Cardiac muscle cell (in vitro differentiated cells and primary cell): ENCODE data around the gene MPP3. TPM values are rescaled to one million over a fixed set of nuclear protein-coding genes. Genes with fewer than 3 reads are reported as not detected.

ENCODE experiments used
- DNase-seq, 2 donors: peaks; one replicate each; pipeline versions ENCODE4 v3.0.0 to v3.0.0-alpha.2; 2010 to 2017; ENCODE audit warnings: low read depth in 1 of 2, low spot score in 1 of 2
- H3K27ac ChIP-seq: fragments of 200-600 bp; sonication (generic); 2 replicates; pipeline ENCODE4 v1.5.1; 2016
- H3K27me3 ChIP-seq: fragments of 200-600 bp; sonication (generic); 2 replicates; pipeline ENCODE4 v1.6.0; 2016; ENCODE audit warnings: control low read depth
- H3K36me3 ChIP-seq: fragments of 200-600 bp; sonication (generic); 2 replicates; pipeline ENCODE4 v1.5.1; 2016; ENCODE audit warnings: control low read depth
- H3K4me1 ChIP-seq: fragments of 200-600 bp; sonication (generic); 2 replicates; pipeline ENCODE4 v1.8.1; 2017; ENCODE audit warnings: low read depth, mild to moderate bottlenecking, mixed run types
- H3K4me3 ChIP-seq: fragments of 200-600 bp; sonication (generic); 2 replicates; pipeline ENCODE4 v1.5.1; 2016; ENCODE audit warnings: mild to moderate bottlenecking
- H3K9me3 ChIP-seq: fragments of 200-600 bp; sonication (generic); 2 replicates; pipeline ENCODE4 v1.5.1; 2017; ENCODE audit warnings: low read depth, mild to moderate bottlenecking, control low read depth
- CTCF ChIP-seq: IDR thresholded peaks from 2 replicates; pipeline ENCODE4 v1.5.1; 2012; ENCODE audit warnings: low read depth, mild to moderate bottlenecking, low read length
- polyA plus RNA-seq: library from polyadenylated mRNA; unstranded; fragments of >200 nt; fragmentation: Nextera tagmentation; extraction: Ambion mirVana; gene quantifications from 2 replicates; pipeline ENCODE4 v1.2.1, GENCODE V29; 2016
- total RNA-seq: library from RNA; depleted of rRNA; stranded (reverse); fragments of >200 nt; gene quantifications from 2 replicates; pipeline ENCODE4 v1.2.3, GENCODE V29; 2016

The MPP3 gene
- total and polyA plus RNA-seq, 2 experiments from 2014 or later: 5.3 to 7.6 TPM

GRCh38 chr17:43826206-43826605 lies 6.7 kb downstream of the MPP3 start:
- no peak for TF ChIP-seq CTCF
- no peaks in the 10 kb centered on the region for H3K27me3 ChIP-seq
- H3K9me3 ChIP-seq: no peaks in the 10 kb centered on the region
- peaks cover under 1% of the 10 kb centered on the region for H3K4me1 ChIP-seq
- no peak overlapping the region for H3K27ac ChIP-seq
- no peak overlapping the region for H3K4me3 ChIP-seq
- DNase-seq: no peak
- H3K36me3 ChIP-seq: no peaks in the 10 kb centered on the region

GRCh38 chr17:43825567-43825966 lies 7.4 kb downstream of the MPP3 start:
- H3K27me3 ChIP-seq: no peaks in the 10 kb centered on the region
- no peak for TF ChIP-seq CTCF
- H3K4me3 ChIP-seq: no peak overlapping the region
- H3K27ac ChIP-seq: no peak overlapping the region
- no peak for DNase-seq
- no peaks in the 10 kb centered on the region for H3K4me1 ChIP-seq
- no peaks in the 10 kb centered on the region for H3K36me3 ChIP-seq
- H3K9me3 ChIP-seq: no peaks in the 10 kb centered on the region

- Histone ChIP-seq H3K27me3 (no peaks in the 10 kb centered on the region), H3K27ac (no peak overlapping the region), H3K9me3 (no peaks in the 10 kb centered on the region), H3K36me3 (no peaks in the 10 kb centered on the region), H3K4me1 (no peaks in the 10 kb centered on the region), H3K4me3 (no peak overlapping the region)
- TF ChIP-seq CTCF: no peak
- no peak for DNase-seq
Observed at GRCh38 chr17:43823350-43824084, 9.4 kb downstream of the MPP3 start.

GRCh38 chr17:43822570-43823190 lies 10.3 kb downstream of the MPP3 start:
- peaks cover 3% of the 10 kb centered on the region for H3K4me1 ChIP-seq
- H3K36me3 ChIP-seq: no peaks in the 10 kb centered on the region
- H3K9me3 ChIP-seq: no peaks in the 10 kb centered on the region
- no peak overlapping the region for H3K27ac ChIP-seq
- no peak overlapping the region for H3K4me3 ChIP-seq
- TF ChIP-seq CTCF: no peak
- peak in 1 of 2 donors; percentile 61 for DNase-seq
- H3K27me3 ChIP-seq: no peaks in the 10 kb centered on the region

GRCh38 chr17:43820759-43821158 lies 12.2 kb downstream of the MPP3 start:
- H3K4me1 ChIP-seq: peaks cover 16% of the 10 kb centered on the region
- no peak for DNase-seq
- no peak overlapping the region for H3K4me3 ChIP-seq
- H3K36me3 ChIP-seq: no peaks in the 10 kb centered on the region
- TF ChIP-seq CTCF: no peak
- H3K27ac ChIP-seq: no peak overlapping the region
- H3K9me3 ChIP-seq: no peaks in the 10 kb centered on the region
- no peaks in the 10 kb centered on the region for H3K27me3 ChIP-seq
